NCI-H2081 (cell line): Measurements from ENCODE around the gene GPR34.
"Not testable (repeated sequence)": the region's sequence is repeated elsewhere in the genome, so short reads cannot be mapped to it uniquely, and the experiment has no call there.

Experiments used
- DNase-seq, 2 experiments: peaks; one replicate each; lab custom pipeline; 2025; lab: John Stamatoyannopoulos, UW

Gene GPR34, protein sequence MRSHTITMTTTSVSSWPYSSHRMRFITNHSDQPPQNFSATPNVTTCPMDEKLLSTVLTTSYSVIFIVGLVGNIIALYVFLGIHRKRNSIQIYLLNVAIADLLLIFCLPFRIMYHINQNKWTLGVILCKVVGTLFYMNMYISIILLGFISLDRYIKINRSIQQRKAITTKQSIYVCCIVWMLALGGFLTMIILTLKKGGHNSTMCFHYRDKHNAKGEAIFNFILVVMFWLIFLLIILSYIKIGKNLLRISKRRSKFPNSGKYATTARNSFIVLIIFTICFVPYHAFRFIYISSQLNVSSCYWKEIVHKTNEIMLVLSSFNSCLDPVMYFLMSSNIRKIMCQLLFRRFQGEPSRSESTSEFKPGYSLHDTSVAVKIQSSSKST

GRCh38 chrX:41688835-41689234, at the start of gene GPR34:
TSS of gene GPR34 (plus strand) at chrX:41688973. CDS start at chrX:41695634, 6,661 bp downstream.
- DNase-seq = no peak

- DNase-seq = not testable (repeated sequence)
Measured at GRCh38 chrX:41646201-41646600, 42.6 kb upstream of the GPR34 start.

DNA sequence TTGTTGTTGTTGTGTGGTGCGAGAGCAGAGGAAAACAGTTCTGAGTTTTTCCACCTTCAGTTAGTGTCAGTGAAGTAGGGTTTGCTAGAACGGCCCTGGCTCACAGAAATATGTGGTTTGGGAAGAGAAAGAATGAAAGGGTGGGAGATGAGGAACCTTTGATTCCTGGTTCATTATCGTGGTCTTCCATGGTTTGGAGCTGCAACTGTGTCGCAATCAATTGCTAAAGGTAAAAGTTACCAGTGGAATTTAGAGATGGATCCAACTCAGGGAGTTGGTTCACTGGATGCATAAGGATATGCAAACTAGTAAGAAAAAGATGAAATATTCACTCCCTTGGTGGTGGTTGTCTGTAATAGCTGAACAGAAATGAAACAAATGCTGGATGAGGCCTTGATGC, 35.6 kb upstream of the GPR34 start:
- DNase-seq = no peak

GRCh38 chrX:41655101-41655500, 33.7 kb upstream of the GPR34 start:
- DNase-seq = no peak

GRCh38 chrX:41655631-41656030, 33.1 kb upstream of the GPR34 start:
- no peak for DNase-seq

GRCh38 chrX:41661366-41662095, 27.2 kb upstream of the GPR34 start:
- DNase-seq = no peak

DNA sequence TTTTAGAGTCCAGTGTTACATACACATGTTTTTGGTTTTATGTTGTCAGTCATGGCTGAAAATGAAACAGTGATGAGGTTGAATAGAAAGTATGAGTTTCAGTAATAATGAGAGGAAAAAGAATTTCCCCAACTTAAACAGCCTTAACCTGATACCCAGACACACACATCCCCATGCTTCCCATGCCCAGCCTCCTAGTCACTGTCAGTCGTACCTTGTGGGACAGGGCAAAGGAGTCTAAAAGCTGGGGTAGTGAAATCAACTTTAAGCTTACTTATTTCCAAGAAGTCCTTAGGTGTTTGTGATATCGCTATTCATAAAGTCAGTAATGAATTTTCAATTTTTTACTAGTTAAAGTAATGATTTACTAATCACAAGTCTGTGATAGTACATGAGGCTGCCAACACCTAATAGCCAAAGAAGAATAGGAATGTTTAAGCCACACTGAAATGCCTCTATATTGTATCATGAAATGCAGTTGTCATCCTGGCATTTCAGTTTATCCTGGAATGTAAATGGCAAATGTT, 24.3 kb upstream of the GPR34 start:
- DNase-seq = no peak

DNA sequence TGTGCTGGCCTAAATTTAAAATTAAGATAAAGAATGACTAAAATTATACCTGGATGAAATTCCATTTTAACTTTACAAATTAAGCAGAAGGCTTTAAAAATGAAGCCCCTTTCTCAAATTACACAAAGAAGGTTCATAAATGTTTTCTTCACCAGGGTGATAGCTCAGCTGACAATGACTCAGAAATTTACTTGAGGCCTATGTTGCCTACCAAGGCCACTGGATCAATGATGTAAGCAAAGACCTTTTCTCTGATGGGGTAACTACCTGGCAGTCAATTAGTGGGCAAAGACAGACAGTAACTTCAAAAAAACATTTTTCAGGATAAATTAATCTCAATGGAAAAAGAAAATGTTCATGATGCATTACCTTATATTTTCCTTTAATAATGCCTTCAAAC, 23.9 kb upstream of the GPR34 start:
- DNase-seq = no peak

DNA sequence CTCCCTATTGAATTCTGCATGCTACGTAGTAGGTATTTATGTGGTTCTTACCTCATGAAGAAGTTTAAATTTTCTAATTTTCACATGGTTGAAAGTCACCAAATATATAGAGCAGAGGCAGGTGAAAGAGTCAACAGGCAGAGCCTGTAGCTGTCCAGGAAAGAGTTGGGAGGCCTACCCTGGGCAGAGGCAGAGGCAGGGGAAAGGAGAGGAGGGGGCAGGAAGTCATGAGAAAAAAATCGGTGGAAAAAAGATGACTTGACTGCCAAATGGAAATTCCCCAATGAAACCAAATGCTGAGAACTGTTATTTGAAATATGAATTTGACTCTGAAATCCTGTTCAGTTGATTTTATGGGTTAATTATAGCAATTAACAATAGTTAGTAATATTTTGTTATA, 23.1 kb upstream of the GPR34 start:
- no peak for DNase-seq

GRCh38 chrX:41666251-41666650, 22.5 kb upstream of the GPR34 start:
- no peak for DNase-seq

- DNase-seq = no peak
Measured at GRCh38 chrX:41667631-41668030, 21.1 kb upstream of the GPR34 start.

- no peak for DNase-seq
Measured at GRCh38 chrX:41670112-41670511, 18.7 kb upstream of the GPR34 start.

DNA sequence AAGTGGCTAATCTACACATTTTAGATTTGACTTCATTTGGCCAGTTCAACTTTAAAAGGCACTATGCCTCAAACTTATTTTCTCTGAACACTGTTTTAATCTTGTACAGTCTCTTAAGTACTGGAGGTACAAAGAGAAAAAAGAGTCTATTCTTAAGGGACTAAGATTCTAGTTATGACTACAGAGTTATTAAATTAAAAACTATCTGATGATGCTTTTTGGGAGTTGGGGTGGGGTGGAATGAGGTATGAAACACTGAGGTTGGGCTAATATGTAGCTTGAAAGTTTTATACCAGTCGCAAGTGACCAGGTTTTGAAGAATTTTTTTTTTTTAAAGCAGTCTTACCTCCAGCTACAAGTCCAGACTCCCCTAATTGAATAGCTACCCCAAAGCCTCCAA, 17.7 kb upstream of the GPR34 start:
- no peak for DNase-seq

GRCh38 chrX:41672643-41673042, 16.1 kb upstream of the GPR34 start:
- no peak for DNase-seq

- DNase-seq = not testable (repeated sequence)
Measured at GRCh38 chrX:41676361-41676760, 12.4 kb upstream of the GPR34 start.

GRCh38 chrX:41677183-41678060, 11.4 kb upstream of the GPR34 start:
- no peak for DNase-seq

DNA sequence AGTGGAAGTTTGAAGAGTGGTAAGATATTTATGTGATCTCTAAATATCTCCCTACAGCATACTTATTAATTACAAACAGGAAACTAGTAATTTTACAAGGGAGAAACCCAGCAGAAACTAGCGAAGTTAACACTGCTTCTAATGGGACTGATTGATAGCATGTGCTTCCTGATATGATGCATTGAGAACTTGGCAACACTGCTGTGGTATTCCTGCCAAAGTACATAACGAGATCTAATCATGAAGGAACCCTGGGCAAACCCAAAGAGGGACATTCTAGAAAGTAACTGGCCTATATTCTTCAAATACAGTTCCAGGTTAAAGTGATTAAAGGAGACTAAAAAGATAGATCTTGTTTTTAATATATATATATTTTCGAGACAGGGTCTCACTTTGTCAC, 4.6 kb upstream of the GPR34 start:
- no peak for DNase-seq

GRCh38 chrX:41684940-41685339, 3.8 kb upstream of the GPR34 start:
- DNase-seq = no peak

DNA sequence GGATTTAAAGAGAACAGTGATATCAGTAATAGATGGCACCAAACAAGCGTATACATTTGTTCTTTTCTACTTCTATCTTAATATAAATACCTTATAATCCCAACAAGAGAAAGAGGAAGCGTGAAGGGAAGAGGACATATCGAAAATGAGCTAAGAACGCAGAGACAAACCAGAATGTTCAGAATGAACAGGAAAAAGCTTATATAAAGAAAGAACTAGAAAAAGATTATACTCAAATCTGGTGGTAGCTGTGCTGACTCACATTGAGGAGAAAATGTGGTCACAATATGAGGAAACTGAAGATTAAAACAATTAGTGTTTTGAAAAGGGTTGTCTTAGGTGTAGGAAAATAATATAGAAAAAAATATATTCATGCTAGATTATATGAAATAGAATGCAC, 2.0 kb upstream of the GPR34 start:
- DNase-seq = no peak

- no peak for DNase-seq
Measured at GRCh38 chrX:41688156-41688555, 617 bp upstream of the GPR34 start.

GRCh38 chrX:41689711-41690110, 938 bp downstream of the GPR34 start:
- no peak for DNase-seq

DNA sequence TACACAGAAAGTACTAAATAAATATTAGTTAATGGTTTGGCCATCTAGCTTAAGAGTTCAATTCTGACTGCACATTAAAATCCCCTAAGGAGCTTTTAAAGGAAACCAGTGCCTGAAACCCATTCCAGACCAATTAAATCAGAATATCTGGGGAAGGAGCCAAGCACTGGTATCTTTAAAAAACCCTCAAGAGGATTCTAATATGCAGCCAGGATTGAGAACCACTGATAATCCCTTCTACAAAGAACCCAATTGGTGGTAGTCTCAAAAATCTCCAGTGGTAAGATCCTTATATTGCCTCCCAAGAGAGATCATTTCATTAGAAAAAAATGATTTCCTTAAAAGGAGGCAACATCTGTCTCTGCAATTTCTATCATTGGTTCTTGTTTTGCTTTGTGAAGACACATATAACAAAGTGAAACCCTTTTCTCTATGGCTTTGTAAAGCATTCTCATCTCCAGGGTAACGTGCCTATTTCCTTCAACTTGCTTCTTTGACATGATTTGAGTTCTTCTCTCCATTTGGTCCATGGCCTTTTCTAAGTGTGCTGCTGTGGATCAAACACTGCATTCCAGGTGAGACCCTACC, 3.5 kb downstream of the GPR34 start:
- DNase-seq = no peak
